Neutrophil (primary cell): ENCODE results near the gene TRAPPC8.

Source experiments
- H3K27ac ChIP-seq: fragments of 200-600 bp; sonication (generic); 2 replicates; pipeline ENCODE4 v1.5.1; 2016; ENCODE audit warnings: mild to moderate bottlenecking, moderate library complexity
- H3K27me3 ChIP-seq: fragments of 200-600 bp; sonication (generic); 2 replicates; pipeline ENCODE4 v1.6.0; 2016; ENCODE audit warnings: mild to moderate bottlenecking
- H3K36me3 ChIP-seq: fragments of 200-600 bp; sonication (generic); 2 replicates; pipeline ENCODE4 v1.5.1; 2017
- H3K4me1 ChIP-seq, 2 experiments: fragments of 200-600 bp in 1 of 2; sonication (generic) in 1 of 2; 1 replicate in 1 of 2; 2 replicates in 1 of 2; pipeline versions ENCODE4 v1.5.1 to v1.6.1; 2013 to 2016; ENCODE audit warnings: low read depth in 1 of 2, low read length in 1 of 2, mild to moderate bottlenecking in 1 of 2, moderate library complexity in 1 of 2; ENCODE audit not compliant: control insufficient read depth in 1 of 2, insufficient read depth in 1 of 2
- H3K4me3 ChIP-seq, 2 experiments: fragments of 200-600 bp in 1 of 2; sonication (generic) in 1 of 2; 1 replicate in 1 of 2; 2 replicates in 1 of 2; pipeline ENCODE4 v1.5.1; 2013 to 2016; ENCODE audit warnings: low read depth in 1 of 2, low read length in 1 of 2, mild to moderate bottlenecking in 1 of 2, moderate library complexity in 1 of 2
- H3K9me3 ChIP-seq: fragments of 200-600 bp; sonication (generic); 2 replicates; pipeline ENCODE4 v1.5.1; 2016
- CTCF ChIP-seq: fragments of 200-600 bp; sonication (generic); IDR thresholded peaks from 2 replicates; pipeline ENCODE4 v1.5.1; 2016; ENCODE audit warnings: antibody characterized with exemption

TRAPPC8 gene

GRCh38 chr18:31840499-31840898 lies 102.4 kb downstream of the TRAPPC8 start:
- no peaks in the 10 kb centered on the region for H3K9me3 ChIP-seq
- no peak for TF ChIP-seq CTCF
- no peaks in the 10 kb centered on the region for H3K4me1 ChIP-seq
- no peaks in the 10 kb centered on the region for H3K27me3 ChIP-seq
- no peak overlapping the region for H3K27ac ChIP-seq
- H3K4me3 ChIP-seq, result no peak overlapping the region
- peaks cover 77% of the 10 kb centered on the region for H3K36me3 ChIP-seq

GRCh38 chr18:31837879-31838278 lies 105.0 kb downstream of the TRAPPC8 start:
- Histone ChIP-seq H3K27me3 (no peaks in the 10 kb centered on the region), H3K4me1 (no peaks in the 10 kb centered on the region), H3K9me3 (no peaks in the 10 kb centered on the region), H3K4me3 (no peak overlapping the region), H3K27ac (no peak overlapping the region), H3K36me3 (peaks cover 81% of the 10 kb centered on the region)
- TF ChIP-seq CTCF, result no peak

GRCh38 chr18:31835528-31836133 lies 107.3 kb downstream of the TRAPPC8 start:
- Histone ChIP-seq H3K9me3 (no peaks in the 10 kb centered on the region), H3K27ac (no peak overlapping the region), H3K4me1 (no peaks in the 10 kb centered on the region), H3K36me3 (peaks cover 89% of the 10 kb centered on the region), H3K27me3 (no peaks in the 10 kb centered on the region), H3K4me3 (no peak overlapping the region)
- TF ChIP-seq CTCF, result no peak

- no peak overlapping the region for H3K4me3 ChIP-seq
- H3K27ac ChIP-seq, result no peak overlapping the region
- no peaks in the 10 kb centered on the region for H3K9me3 ChIP-seq
Measured at GRCh38 chr18:31831903-31832302, 111.0 kb downstream of the TRAPPC8 start.

GRCh38 chr18:31830686-31831085 lies 112.2 kb downstream of the TRAPPC8 start:
- H3K36me3 ChIP-seq, result peaks cover 66% of the 10 kb centered on the region
- no peak overlapping the region for H3K4me3 ChIP-seq
- TF ChIP-seq CTCF, result no peak
- H3K9me3 ChIP-seq, result no peaks in the 10 kb centered on the region
- H3K27me3 ChIP-seq, result no peaks in the 10 kb centered on the region
- H3K4me1 ChIP-seq, result no peaks in the 10 kb centered on the region
- no peak overlapping the region for H3K27ac ChIP-seq

More at GRCh38 chr18:31831903-31832302, 111.0 kb downstream of the TRAPPC8 start:
- Histone ChIP-seq H3K27me3 (no peaks in the 10 kb centered on the region), H3K4me1 (no peaks in the 10 kb centered on the region), H3K36me3 (peaks cover 77% of the 10 kb centered on the region)
- TF ChIP-seq CTCF, result no peak
